NOMO-1 (cell line): ENCODE data around the gene BMP8A.
"Not testable (repeated sequence)": the region's sequence is repeated elsewhere in the genome, so short reads cannot be mapped to it uniquely, and the experiment has no call there.

ENCODE experiments used
- DNase-seq, 2 experiments: peaks; one replicate each; lab custom pipeline; 2025; ENCODE audit not compliant: unreplicated experiment in 2 of 2; lab: John Stamatoyannopoulos, UW

BMP8A gene

DNA sequence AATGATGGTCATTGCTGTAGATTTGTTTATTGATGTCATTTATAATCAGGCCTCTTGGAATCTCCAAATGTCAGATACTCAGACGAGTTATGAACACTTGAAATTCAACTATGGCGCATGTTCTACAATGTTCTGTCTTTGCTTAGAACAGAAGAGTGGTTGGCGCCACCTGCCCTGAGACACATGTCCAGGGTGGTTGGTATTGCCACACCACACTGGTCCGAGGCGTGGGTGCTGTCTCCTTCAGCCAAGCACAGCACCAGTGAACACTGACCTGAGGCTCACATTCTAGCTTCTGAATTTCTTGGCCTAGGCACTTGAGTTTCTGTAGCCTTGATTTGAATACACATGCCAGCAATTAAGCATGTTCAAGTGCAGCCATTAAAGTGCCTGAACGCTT lies 10.1 kb upstream of the BMP8A start:
- no peak for DNase-seq

DNA sequence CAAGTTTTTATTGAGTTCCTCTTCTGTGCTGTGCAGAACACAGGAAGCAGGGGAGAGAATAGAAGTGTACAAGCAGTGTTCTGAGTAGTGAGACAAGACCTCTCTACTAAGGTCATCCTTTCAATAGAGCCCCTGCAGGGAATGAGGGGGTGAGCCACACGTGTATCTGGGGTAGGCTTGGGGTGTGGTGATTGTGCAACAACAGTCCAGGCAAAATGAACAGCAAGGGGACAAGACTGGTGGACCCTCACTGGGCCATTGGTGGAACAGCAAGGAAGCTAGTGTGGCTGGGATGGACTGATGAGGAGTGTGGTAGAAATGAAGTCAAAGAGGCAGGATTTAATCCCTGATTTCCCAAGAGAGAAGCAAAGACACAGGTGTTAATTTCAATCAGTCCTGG lies 8.2 kb upstream of the BMP8A start:
- no peak for DNase-seq

DNA sequence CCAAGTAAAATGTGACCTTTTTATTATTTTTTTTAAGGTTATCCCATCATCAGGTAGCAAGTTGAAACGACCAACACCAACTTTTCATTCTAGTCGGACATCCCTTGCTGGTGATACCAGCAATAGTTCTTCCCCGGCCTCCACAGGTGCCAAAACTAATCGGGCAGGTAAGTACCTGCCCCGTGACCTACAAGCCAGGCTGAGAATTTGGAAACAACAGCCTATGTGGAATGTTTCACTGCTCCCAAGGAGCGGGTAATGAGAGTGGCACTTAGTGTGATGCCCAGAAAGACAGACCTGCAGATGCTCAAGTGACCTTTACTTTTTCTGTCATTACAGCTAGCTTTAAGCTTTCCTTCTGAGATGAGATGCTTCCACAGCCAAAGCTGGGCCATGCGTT lies 6.9 kb upstream of the BMP8A start:
- DNase-seq, result no peak

DNA sequence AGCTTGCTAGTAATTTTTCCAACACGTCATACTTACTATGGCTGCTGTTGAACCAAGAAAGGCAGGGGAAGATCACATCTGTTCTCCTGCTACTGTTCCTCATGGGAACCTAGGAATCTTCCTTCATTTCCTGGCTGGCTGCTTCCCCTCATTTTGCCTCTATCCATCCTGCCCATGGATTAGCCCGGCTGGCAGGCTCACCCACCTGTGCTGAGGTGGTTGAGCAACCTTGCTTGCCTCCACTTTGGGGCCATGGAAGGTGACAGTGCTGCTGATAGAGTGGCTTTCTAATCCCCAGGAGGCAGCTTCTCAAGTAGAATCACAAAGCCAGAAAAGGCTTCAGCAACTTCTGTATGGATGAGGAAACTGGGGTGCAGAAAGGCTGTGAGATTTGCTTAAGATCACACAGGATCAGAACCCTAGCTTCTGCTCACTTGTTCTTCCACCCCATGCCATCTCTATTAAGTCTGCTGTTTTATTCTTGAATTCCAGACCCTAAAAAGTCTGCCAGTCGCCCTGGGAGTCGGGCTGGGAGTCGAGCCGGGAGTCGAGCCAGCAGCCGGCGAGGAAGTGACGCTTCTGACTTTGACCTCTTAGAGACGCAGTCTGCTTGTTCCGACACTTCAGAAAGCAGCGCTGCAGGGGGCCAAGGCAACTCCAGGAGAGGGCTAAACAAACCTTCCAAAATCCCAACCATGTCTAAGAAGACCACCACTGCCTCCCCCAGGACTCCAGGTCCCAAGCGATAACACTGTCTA lies 6.2 kb upstream of the BMP8A start:
- DNase-seq, result no peak

DNA sequence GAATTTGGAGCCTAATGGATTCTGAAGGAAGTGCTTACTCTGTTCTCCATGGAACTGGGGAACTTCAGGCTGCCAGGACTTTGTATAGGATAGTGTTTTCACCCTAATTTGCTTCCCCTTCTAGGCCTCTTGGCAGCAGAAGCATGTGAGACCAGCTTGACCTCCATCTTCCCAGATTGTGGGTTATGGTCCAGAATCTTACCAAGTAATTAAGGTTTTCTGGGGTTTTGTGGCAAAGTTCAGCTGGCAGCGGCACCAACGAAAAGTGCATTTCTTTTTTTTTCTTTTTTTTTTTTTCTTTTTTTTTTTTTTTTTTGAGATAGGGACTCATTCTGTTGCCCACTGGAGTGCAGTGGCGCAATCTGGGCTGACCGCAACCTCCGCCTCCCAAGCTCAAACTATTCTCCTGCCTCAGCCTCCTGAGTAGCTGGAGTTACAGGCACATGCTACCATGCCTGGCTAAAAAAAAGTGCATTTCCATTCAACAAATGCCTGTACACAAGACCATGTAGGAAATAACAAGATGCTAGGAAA lies 3.4 kb upstream of the BMP8A start:
- DNase-seq, result no peak

DNA sequence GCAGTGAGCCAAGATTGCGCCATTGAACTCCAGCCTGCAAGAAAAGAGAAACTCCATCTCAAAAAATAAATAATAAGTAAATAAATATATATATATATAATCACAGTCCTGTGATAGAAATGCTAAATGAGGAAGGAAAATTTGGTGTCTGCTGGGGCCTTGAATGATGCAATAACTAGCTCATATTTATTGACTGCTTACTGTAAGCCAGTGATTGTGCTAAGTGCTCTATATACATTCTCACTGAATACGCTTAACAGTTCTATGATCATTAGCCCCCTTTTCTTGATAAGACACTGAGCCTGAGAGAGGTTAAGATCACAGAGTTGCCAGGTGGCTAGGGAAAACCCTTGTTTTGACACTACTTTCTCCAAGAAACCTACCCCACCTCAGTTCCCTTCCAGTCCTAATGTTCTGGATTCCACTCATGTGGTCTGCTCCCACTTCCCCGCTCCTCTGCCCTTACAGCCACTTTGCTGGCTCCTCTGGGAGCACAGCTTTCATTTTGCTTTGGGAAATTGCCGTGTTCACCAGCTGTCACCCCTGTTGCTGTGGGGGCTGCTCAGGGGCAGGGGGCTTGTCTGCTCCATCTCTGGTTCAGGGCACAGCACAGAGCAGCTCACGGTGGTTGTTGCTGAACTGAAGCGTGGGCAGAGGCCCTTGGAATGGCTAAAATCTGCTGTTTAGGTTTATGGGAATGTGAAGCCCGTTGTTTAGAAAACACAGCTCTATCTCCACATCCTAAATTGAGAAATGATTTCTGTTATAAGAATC lies 2.5 kb upstream of the BMP8A start:
- DNase-seq, result peak; percentile 46 to 59

DNA sequence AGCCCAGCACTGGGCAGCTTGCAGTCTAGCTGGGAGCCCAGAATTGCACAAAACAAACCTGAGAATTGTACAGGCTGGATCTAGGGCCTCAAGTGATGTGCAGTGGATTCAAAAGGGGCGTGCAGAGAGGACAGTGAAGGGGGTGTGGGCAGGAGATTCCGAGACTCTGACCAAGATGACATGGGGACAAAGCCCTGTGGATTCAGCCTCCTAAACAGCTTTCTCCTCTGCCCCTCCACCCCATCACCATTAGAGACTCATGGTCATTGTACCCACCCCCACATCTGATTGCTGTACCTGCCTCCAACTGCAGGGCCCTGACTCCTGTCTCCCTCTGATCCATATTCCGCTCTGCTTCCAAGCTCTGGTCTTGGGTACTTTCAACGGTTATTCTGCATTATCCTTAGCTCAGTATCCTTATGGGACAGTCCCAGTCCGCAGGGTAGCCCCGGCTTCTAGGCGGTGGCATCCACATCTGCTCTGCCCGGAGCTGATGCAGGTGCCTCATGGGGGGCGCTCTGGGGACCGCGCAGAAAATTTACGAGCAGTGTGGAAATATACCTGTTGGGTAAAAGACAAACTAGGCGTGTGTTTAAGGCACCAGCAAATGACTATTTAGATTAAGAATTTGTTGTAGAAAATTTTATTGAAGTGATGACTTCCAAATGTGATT lies 1.7 kb upstream of the BMP8A start:
- DNase-seq, result no peak

DNA sequence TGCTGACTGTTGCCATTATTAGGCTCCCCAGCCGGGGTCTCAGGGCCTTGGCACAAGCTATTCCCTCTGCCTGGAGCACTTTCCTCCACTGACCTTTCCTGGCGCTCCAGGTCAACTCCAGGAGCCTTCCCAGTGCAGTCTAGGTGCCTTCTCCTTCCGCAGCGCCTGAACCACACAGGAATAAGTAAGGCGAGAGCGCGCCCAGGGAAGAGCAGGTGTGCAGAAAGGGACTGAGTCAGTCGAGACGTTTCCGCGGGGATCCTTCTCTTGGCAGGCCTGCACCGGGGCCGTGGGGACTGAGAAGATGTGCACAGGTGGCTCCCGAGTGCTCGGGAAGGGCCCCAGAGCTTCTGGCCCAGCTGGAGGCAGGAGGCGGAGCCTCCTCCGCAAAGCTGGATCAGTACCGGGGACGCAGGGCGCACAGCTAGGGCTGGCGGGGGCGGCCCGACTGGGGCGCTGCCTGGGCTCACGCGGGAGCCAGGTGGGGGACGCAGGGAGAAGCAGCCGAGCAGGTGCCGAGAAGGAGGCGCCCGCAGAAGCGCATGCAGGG lies 765 bp upstream of the BMP8A start:
- no peak for DNase-seq

DNA sequence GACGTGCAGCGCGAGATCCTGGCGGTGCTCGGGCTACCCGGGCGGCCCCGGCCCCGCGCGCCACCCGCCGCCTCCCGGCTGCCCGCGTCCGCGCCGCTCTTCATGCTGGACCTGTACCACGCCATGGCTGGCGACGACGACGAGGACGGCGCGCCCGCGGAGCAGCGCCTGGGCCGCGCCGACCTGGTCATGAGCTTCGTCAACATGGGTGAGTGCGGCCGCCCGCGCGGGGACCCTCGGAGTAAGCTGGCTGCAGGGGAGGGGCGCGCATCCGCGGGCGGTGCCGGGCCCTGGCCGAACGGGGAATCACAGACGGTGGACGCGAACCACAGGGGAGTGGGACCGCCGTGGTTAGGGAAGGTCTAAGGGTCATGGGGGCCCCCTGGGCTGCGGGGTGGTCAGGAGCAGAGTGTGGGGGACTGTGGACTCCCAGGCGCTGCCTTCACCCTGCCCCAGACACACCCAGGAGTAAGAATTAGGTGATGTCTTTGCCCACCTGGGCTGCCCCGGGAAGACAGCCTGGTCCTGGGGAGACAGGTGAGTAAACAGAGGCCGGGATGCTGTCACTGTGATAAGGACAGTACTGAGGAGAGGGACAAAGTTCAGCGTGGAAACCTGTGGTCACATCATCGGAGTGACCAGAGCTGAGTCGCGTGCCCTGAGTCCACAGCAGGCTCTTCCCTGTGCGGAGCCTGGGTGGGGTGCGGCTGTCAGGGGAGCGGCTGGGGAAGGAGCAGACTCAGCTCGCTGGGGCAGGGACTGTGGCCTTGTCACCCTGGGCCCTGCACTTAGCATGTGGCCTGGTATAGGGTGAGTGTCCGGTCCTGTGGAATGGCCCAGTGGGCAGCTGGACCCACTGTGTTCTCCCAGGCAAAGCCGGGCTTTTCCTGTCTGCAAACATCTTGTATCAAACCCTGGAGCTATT lies 944 bp downstream of the BMP8A start:
- DNase-seq, result not testable (repeated sequence)

DNA sequence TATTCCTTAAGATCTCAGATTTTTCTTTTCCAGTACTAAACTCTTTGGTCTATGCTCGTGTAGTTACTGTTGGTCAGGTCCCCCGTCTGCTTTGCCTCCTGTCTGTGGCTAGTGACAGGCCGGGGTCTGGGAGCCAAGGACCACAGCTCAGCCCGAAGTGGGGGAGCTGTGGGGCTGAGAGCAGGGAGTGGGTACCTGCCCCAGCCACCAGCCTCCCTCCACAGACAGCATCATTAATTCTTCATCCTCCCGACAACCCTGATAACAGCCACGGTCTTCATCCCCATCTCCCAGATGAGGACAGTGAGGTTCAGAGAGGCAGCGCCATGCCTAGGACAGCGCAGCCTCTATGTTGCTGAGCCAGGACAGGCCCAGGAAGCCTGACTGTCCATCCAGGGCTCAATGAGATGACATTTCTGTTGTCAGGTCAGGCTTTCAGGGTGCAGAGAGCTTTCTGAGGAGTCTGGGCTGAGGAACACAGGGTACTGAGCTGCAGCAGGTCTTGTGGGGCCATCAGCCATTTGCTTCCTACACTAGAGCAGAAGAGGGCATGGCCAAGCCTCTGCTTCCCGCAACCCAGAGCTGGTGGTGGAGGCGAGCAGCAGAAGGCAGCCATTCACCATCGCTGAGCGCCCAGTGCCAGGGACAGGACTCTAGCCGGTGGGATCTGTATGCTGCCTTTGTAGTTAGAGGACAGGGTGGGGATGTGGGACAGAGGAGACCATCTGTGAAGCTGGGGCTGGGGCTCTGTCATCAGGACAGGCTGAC lies 1.8 kb downstream of the BMP8A start:
- not testable (repeated sequence) for DNase-seq

DNA sequence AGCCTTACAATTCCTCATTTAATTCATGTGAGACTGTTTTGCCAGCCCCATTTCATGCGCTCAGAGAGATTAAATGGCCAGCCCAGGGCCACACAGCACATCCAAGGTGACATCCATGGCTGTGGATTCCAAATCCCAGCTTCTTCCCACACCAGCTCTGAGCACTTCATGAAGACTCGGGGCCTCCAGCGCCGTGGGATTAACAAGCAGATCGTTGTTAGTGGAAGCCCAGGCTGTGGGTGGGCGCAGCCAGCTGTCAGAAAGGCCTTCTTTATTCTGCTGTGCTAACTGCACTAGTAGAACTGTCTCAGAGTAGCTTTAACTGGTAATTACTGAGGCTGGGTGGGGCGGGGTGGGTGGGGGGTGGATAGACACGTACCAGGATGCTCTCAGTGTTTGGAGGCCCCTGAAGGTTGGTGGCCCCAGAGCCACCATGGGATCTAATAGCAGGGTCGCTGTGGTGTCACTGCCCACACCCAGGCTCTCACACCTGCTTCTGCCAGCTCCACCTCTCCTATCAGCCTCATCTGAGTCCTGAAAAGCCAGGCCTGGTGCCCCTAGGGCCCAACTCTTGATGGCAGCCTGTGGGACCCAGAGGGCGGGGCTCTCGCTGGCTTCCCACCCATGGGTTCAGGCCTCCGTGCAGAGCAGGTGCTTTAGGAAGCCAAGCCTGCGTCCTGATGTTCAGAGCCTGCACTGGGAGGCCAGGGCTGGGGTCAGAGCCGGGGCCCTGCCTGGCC lies 3.4 kb downstream of the BMP8A start:
- no peak for DNase-seq

DNA sequence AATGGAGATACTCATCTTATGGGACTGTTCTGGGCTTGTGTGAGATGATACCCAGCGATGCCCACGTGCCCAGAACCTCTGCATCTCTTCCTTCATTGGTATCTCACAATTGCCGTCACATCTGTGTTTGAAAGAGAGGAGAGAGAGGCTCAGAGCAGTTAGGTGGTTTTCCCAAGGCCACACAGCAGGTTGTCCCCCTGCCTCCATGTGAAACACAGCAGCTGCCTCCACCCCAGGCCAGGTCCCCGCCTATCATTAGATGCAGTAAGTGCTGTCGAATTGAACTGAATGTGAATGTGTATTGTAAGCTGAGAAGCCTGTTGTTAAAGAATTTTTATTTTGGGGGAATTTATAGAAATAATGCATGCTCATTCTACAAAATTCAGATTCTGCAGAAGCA lies 5.1 kb downstream of the BMP8A start:
- not testable (repeated sequence) for DNase-seq

DNA sequence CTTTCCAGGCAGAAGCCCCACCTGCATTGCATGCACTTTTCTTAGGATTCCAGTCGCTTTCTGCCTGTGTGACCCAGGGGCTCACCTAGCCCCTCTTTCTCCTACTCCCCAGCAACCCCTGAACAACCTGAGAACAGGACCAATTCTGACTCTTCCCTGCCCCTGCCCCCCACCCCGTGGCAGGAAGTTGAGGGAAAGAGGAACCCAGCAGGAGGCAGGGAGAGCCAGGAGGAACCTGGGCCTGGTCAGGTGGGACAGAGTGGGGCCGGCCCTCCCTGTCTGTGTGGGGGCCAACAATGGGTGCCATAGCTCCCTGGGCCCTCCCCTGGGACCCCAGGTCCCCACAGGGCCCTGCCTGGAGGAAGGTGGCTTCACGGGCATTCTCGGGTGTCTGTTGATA lies 6.1 kb downstream of the BMP8A start:
- no peak for DNase-seq

DNA sequence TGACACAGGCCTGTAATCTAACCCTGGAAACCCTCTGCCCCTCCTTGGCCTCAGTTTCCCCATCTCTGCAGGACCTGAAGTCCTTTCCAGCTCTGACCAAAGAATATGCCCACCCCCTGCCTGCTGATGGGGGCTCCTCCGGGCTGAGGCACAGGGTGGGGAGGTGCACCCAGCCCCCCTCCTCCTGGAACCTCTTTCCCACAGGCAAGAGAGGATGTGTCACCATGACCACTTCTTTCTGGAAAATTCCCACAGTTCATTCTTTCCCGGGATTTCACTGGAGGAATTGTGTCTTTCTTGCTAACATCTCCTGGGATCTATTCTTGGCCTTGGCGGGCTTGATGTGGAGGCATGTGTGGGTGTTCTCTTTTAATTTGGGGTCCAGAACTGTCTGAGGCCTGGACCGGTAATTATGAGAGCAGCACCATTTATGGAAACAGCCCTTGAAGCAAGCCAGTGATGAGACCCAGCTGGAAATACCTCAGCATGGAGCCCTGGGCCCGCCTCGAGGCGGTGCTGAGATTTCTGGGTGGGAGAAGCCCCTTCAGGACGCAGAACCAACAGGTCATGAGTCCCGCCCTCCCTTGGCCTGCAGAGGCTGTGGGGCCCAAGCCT lies 6.8 kb downstream of the BMP8A start:
- DNase-seq, result not testable (repeated sequence)

DNA sequence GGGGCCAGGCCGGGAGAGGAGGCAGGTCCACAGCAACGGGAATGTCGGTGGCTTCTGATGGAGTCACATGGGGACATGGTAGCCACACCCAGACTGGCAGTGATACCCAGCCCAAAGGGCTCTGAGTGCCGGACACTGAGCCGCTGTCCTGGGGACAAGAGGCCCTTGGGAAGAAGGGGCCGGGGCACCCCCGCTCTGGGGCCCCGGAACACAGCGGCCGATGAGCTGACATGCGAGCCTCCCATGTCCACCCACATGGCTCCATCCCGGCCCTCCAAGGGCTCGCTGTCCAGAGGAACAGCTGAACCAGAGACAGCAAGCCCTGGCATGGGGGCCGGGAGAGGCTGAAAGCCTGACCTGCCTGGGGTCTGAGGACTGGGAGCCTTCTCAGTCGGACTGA lies 7.4 kb downstream of the BMP8A start:
- not testable (repeated sequence) for DNase-seq

DNA sequence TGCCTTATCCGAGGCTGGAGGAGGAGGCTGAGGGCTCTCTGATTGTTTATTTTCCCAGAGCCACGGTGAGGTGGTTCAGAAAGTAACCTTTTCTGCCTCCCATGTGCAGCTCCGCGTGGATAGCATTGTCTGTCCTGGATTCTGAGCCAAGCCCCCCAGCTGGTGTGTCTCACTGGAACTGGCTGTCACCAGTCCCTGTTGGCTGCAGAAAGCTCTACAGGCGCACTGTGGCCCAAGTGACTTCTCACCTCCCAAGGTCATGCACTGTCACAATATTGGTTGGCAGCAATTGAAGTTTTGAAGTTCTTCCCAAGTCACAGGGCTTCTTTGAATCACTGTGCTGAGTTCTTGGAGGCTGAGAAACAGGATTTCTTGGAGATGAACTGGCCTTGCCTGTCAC lies 8.2 kb downstream of the BMP8A start:
- no peak for DNase-seq

DNA sequence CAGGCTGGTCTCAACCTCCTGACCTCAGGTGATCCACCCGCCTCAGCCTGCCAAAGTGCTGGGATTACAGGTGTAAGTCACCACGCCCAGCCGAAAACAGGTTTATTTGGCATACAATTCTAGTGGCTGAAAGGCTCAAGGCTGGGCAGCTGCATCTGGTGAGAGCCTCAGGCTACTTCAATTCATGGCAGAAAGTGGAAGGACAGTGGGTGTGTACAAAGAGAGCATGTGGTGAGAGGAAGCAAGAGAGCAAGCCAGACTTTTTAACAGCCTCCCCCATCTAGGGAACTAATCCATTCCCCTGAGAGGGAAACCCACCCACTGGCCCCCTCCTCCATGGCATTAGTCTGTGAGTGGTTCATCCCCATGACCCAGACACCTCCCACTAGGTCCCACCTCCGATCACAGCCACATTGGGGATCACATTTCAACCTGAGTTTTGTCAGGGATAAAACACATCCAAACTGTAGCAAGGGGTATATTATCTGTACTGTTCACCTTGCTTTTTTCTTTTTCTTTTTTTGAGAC lies 9.5 kb downstream of the BMP8A start:
- DNase-seq, result no peak

DNA sequence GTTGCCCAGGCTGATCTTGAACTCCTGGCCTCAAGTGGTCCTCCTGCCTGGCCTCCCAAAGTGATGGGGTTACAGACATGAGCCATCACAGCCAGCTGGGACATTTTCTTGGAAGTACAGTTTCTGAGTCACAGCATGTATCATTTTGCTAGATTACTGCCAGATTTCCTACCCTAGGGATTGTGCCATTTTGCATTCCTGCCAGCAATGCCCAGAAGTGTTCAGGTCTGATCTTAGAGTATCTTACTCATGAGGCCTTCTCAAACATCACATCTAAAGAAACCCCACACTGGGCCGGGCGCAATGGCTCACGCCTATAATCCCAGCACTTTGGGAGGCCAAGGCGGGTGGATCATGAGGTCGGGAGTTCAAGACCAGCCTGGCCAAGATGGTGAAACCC lies 10.2 kb downstream of the BMP8A start:
- DNase-seq, result no peak
